Retinal pigment epithelial cell (primary cell): ENCODE measurements around the gene ZNF433.
"Not testable (repeated sequence)": the region's sequence is repeated elsewhere in the genome, so short reads cannot be mapped to it uniquely, and the experiment has no call there.

Experiments
- DNase-seq: peaks from one replicate; pipeline ENCODE4 v3.0.0-alpha.2; 2010; ENCODE audit warnings: low read depth
- H3K4me3 ChIP-seq: 2 replicates; pipeline ENCODE4 v1.5.1; 2011; ENCODE audit warnings: mild to moderate bottlenecking, low read length, control low read depth, moderate library complexity
- TF ChIP-seq, protein P1 (sequence below): conservative IDR thresholded peaks from 2 replicates; pipeline ENCODE4 v1.5.1; 2011; ENCODE audit warnings: low read depth, low read length, control low read depth, inconsistent platforms

ZNF433 gene

DNA sequence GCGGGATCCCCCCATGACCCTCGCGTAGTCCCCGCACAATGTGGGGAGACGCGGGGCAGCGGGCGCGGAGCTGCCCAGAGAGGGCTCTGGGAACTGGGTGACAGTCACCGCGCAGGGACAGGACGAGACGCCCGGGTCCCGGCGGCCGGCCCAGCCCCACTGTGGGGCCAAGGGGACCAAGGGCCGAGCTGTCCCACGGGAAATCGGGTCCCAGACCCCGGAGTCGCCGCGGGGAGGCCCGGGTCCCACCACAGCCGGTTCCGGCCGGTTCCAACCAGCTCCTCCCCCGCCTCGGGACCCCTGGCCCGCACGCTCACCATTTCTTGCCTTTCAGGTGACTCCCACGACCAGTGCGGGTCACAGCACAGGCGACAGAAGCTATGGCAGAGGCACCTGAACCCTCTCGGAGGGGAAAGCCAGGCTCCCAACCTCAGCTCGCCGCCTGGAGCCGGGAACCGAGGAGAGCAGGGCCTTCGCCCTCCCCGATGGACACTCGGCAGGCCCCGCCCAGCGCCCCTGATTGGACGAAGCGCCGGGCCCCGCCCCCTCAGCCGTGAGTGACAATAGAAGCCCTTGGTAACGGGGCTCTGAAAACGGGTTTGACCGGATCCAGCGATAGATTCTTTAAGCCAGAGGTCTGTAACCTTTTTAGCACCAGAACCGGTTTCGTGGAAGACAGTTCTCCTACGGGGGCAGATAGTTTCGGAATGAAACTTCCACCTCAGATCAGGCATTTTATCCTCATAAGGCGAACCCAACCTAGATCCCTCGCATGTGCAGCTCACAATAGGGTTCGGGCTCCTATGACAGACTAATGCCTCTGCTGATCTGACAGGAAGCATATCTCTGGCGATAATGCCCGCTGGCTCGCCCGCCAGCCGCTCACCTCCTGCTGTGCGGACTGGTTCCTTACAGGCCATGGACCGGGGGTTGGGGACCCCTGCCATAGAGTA, at the start of gene ZNF433:
TSS of gene ZNF433 (minus strand) at position 460 of the 953 bp plus-strand sequence. CDS start at position 320, 140 bp downstream.
- peak; percentile 27 for DNase-seq
- peak within 1 kb of the TSS; percentile 84 for H3K4me3 ChIP-seq
- TF ChIP-seq, protein P1, sequence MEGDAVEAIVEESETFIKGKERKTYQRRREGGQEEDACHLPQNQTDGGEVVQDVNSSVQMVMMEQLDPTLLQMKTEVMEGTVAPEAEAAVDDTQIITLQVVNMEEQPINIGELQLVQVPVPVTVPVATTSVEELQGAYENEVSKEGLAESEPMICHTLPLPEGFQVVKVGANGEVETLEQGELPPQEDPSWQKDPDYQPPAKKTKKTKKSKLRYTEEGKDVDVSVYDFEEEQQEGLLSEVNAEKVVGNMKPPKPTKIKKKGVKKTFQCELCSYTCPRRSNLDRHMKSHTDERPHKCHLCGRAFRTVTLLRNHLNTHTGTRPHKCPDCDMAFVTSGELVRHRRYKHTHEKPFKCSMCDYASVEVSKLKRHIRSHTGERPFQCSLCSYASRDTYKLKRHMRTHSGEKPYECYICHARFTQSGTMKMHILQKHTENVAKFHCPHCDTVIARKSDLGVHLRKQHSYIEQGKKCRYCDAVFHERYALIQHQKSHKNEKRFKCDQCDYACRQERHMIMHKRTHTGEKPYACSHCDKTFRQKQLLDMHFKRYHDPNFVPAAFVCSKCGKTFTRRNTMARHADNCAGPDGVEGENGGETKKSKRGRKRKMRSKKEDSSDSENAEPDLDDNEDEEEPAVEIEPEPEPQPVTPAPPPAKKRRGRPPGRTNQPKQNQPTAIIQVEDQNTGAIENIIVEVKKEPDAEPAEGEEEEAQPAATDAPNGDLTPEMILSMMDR: no peak

GRCh38 chr19:12083336-12083735, 47.9 kb upstream of the ZNF433 start:
- not testable (repeated sequence) for H3K4me3 ChIP-seq, DNase-seq

DNA sequence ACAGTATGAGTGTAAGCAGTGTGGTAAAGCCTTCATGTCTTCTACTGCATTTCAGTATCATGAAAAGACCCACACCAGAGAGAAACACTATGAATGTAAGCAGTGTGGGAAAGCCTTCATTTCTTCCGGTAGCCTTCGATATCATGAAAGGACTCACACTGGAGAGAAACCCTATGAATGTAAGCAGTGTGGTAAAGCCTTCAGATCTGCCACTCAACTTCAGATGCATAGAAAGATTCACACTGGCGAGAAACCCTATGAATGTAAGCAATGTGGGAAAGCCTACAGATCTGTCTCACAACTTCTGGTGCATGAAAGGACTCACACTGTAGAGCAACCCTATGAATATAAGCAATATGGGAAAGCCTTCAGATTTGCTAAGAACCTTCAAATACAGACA, 41.9 kb upstream of the ZNF433 start:
- TF ChIP-seq, protein P1: no peak
- no peak for DNase-seq
- no peak overlapping the region for H3K4me3 ChIP-seq

- not testable (repeated sequence) for DNase-seq, H3K4me3 ChIP-seq
Measured at GRCh38 chr19:12076331-12076730, 40.9 kb upstream of the ZNF433 start.

- TF ChIP-seq, protein P1: no peak
- DNase-seq: no peak
- no peak overlapping the region for H3K4me3 ChIP-seq
Measured at GRCh38 chr19:12075538-12076139, 40.2 kb upstream of the ZNF433 start.

DNA sequence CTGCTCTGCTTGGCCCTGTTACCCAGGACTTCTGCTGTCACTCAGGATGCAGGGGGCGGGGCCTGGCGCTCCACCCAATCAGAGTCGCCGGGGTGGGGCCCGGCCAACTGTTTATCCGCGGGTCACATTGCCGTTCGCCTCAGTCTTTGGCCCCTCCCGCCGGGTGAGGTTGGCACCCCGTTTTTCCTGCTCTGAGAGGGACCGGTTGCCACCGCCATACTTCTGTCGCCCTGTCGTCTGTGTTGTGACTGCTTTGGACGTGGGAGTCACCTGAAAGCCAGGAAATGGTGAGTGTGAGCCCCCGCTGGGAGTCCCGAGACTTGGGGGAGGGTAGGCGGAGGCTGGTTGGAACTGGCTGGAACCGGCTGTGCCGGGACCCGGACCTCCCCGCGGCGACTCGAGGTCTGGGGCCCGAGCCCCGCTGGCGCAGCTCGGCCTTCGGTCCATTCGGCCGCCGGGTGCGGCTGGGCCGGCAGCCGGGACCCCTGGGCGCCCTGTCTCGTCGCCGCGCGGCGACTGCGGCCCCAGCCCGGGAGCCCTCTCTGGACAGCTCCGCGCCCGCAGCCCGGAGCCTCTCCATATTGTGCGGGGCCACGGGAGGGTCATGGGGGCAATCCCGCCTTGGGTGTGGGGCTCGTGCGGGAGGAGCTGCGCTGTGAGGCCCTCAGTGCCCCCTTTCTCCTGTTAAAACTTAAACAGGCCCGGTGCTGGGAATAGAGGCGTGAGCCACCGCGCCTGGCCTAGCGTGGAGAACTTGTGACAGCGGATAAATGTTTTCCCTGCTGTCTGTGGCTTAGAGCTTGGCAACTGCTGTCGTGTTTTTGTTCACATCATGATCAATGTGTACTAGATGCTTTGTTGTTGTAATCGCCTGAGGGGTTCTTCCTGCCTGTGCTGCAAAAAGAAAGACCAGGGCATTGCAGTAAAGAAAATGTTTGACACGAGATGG, 29.4 kb upstream of the ZNF433 start, which contains the start of gene ZNF844:
TSS of gene ZNF844 (plus strand) at position 142 of the 949 bp plus-strand sequence. CDS start at position 285, 143 bp downstream.
- peak; percentile 55 for DNase-seq
- TF ChIP-seq, protein P1: no peak
- peak within 1 kb of the TSS; percentile 65 for H3K4me3 ChIP-seq

- DNase-seq: no peak
- H3K4me3 ChIP-seq: no peak overlapping the region
- TF ChIP-seq, protein P1: no peak
Measured at GRCh38 chr19:12055784-12056183, 20.3 kb upstream of the ZNF433 start.
